ENCODE results near the gene MCUB.
A peak's percentile ranks its signal among the peaks of the same experiment; 100 is the strongest.
"Not testable (repeated sequence)": the region's sequence is repeated elsewhere in the genome, so short reads cannot be mapped to it uniquely, and the experiment has no call there.

Gene MCUB

DNA sequence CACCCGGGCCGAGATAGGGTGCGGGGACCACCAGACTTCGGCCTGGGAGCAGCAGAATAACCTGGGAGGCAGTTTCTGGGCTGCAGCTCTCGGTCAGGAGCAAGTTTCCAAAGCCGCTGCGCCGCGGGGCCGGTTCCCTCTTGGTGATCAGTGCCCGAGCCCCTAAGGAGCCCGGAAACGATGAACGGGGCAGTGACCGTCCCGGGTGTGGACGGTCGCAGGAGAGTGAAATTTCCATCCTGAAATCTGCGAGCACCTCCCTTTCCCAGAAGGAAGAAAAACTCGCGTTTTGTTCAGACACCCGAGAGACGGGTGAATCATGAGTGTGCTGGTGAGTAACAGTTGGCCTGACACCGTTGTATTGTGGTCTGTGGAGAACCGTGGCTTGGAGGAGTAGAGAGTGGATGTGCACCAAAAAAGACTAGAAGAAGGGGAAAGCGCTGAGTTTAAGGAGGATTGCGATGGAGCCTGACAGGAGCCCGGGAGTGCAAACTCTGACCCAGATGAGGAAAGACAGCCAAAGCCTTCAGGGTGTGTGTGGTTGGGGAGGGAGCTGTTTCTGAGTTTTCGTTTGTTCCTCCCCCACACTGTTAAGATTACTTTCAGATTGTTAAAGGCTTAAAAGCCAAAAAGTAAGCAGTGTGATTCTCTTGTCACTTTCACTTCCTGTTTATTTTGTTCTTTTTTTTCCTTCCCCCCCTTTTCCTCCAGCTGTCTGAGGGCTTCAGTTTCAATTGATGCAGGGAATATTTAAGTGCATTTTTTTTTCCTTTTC lies 828 bp downstream of the MCUB start:
- Mint-ChIP-seq H3K27me3 (no peaks in the 10 kb centered on the region), H3K4me1 (ENCODE audit: low read depth) (peaks cover 29% of the 10 kb centered on the region), H3K36me3 (ENCODE audit: low read depth) (peaks cover 14% of the 10 kb centered on the region), H3K27ac (peak overlapping the region; percentile 92), H3K4me3 (peak overlapping the region; percentile 84), H3K9me3 (no peaks in the 10 kb centered on the region)
- intact Hi-C loops (cut with micrococcal nuclease): loop anchor here (2.0 to 5.0 kb wide), 3 partner anchors 129 to 254 kb away; partner anchors contain the start of genes CASP6, GAR1 and SEC24B

DNA sequence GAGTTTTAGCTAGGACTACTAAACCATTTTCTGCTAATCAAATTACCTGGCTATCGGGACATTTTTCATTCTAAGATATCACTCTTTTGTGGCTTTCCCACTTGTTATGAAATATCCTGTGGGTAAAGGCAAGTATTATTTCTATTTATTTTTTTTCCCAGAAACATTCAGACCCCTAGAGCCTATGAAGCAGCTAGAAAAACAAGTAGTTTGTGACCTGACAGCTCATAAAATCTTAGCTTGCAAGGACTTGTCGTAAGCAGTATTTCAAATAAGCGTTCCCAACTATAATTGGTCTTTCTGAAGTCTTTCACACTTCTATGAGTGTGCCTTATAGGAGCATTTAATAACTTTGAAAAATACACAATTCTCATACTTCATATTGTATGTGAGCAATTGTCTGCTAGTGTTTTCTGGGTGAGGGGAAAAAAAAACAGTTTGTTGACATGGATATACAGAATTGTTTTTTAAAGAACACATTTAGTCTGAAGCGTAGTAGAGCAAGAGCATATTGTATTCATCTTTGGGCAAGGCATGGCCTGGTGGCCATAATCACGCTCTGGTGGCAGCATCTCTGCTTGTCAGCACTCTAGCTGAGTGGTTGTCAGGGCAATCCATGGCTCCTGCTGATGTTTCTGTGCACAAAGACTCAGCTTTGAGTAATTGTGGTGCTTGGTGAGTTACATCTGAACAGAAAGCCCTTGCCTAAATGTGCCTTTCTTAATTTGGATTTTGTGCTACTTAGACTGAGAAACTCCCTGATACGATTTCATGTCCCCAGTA lies 2.6 kb downstream of the MCUB start:
- no peak overlapping the region for H3K27ac Mint-ChIP-seq
- intact Hi-C loops (cut with micrococcal nuclease): loop anchor here (5.0 kb wide), 2 partner anchors 130 to 140 kb away; partner anchors contain the start of genes CASP6 and SEC24B

DNA sequence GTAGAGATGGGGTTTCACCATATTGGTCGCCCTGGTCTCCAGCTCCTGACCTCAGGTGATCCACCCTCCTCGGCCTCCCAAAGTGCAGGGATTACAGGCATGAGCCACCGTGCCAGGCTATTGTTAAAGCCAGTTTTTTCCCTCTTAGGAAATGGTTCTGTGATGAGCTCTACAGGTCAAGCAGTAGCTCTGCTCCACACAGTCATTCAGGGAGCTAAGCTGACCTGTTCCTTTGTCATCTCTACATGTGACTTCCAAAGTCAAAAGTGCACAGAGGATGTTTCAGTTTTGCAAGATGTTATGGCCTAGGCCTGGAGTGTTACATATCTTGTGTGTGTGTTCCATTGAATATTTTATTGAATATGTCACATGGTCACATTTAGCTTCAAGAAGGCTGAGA lies 11.4 kb downstream of the MCUB start:
- Mint-ChIP-seq H3K4me1 (ENCODE audit: low read depth) (peaks cover 22% of the 10 kb centered on the region), H3K36me3 (ENCODE audit: low read depth) (no peaks in the 10 kb centered on the region), H3K27ac (no peak overlapping the region), H3K9me3 (peaks cover 8% of the 10 kb centered on the region), H3K4me3 (no peak overlapping the region), H3K27me3 (no peaks in the 10 kb centered on the region)
- intact Hi-C loops (cut with micrococcal nuclease): no loop called here

More for the DNA sequence above, 2.6 kb downstream of the MCUB start:
- H3K27me3 Mint-ChIP-seq: no peaks in the 10 kb centered on the region
- H3K36me3 Mint-ChIP-seq (ENCODE audit: low read depth): peaks cover 14% of the 10 kb centered on the region
- H3K9me3 Mint-ChIP-seq: no peaks in the 10 kb centered on the region
- peaks cover 29% of the 10 kb centered on the region for H3K4me1 Mint-ChIP-seq (ENCODE audit: low read depth)
- H3K4me3 Mint-ChIP-seq: no peak overlapping the region

DNA sequence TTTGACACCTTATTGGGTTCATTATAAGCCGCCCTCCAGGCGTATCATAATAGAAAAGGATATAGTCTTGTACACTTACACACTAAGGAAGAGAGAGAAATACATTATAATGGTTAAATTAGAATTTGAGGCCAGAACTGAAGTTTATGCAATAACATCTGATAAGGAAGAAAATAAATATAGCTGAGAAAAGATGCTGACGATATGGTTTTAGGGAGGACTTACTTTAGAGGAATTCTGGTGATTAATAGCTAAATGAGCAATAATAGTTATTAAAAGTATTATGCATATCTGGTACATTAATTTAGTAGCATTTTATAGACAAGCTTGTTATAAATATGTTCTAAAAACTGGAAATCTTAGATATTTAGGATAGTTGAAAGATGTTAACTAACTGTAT lies 12.1 kb downstream of the MCUB start:
- Mint-ChIP-seq H3K27me3 (no peaks in the 10 kb centered on the region), H3K4me3 (no peak overlapping the region), H3K4me1 (ENCODE audit: low read depth) (peaks cover 24% of the 10 kb centered on the region), H3K36me3 (ENCODE audit: low read depth) (no peaks in the 10 kb centered on the region), H3K27ac (no peak overlapping the region), H3K9me3 (peaks cover 8% of the 10 kb centered on the region)
- intact Hi-C loops (cut with micrococcal nuclease): no loop called here

DNA sequence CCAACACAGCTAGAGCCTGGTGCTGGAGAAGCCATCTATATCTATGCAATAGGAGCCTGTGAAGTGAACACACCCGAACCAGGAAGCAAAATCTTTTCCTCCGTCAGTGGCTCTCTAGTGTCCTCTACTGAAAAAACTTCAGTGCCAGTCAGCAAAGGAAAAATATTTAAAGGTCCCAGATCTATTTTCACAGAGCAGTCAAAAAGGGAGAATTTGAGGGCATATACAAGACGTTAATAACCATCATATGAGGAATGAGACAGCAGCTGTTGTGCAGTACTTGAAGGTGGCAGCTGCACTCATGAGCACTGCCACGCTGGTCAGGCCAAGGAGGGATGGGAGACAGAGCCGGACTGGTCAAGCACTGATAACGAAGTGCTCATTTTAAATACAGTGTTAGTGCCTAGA lies 14.4 kb downstream of the MCUB start:
- H3K36me3 Mint-ChIP-seq (ENCODE audit: low read depth): no peaks in the 10 kb centered on the region
- peaks cover 24% of the 10 kb centered on the region for H3K4me1 Mint-ChIP-seq (ENCODE audit: low read depth)
- H3K27me3 Mint-ChIP-seq: no peaks in the 10 kb centered on the region
- H3K9me3 Mint-ChIP-seq: peaks cover 8% of the 10 kb centered on the region
- no peak overlapping the region for H3K4me3 Mint-ChIP-seq
- intact Hi-C loops (cut with micrococcal nuclease): no loop called here
- H3K27ac Mint-ChIP-seq: peak overlapping the region; percentile 15

DNA sequence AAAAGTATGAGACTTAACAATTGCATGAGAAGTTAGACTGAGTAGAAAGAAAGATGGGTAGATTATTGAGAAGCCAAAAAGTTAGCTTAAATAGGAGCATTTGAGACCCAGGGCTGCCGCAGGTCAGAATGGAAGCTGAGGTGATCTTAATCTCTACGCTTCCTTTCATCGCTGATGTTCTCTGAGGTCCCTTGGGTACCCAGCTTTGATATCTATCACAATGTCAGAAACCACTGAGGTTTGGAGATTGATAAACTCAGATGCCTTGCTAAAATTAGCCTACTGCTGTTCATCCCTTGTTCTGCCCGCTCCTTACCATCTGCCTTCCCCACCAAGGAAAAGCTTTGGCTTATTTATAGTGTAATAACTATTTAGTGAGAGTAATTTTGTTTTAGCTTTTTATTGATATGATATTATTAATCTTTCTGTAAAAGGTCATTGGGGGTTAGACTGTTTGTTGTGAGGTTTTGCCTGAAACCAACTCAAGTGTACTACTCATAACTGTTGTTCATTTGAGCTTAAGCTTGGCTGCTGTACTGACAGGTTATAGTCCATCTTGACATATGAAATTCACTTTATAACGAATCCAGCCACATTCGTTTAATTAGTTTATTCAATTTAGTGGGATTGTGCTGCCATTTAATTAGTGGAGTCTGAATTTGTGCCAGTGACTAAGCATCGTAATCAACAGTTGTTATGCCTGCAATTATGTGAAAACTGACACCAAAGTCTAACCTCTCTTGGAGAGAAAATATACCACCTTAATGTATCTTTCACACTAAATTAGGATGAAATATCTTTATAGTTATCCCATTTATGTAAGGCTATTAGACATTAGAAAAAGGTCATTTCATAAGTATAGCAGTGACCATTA lies 15.1 kb downstream of the MCUB start:
- H3K4me1 Mint-ChIP-seq (ENCODE audit: low read depth): peaks cover 24% of the 10 kb centered on the region

DNA sequence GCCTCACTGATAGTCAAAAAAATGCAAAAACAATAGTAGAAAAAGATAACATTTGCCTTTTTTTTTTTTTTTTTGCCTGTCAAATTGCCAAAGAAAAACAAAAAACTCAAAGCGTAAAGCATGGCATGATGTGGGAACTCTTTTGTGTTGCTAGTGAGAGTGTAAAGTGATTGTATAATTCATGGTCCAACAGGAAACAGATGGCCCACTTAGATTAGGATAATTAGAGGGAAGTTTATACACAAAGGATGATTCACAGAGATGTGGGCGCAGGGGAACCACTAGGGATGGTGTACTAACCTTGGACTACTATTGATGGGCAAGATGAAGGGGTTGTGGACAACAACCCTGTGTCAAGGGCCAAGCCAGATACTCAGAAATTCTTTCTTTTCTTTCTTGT lies 16.4 kb downstream of the MCUB start:
- H3K27me3 Mint-ChIP-seq: no peaks in the 10 kb centered on the region
- H3K4me1 Mint-ChIP-seq (ENCODE audit: low read depth): peaks cover 24% of the 10 kb centered on the region
- peaks cover 6% of the 10 kb centered on the region for H3K36me3 Mint-ChIP-seq (ENCODE audit: low read depth)
- H3K4me3 Mint-ChIP-seq: no peak overlapping the region
- peaks cover 6% of the 10 kb centered on the region for H3K9me3 Mint-ChIP-seq
- intact Hi-C loops (cut with micrococcal nuclease): no loop called here
- H3K27ac Mint-ChIP-seq: no peak overlapping the region

More for the DNA sequence above, 15.1 kb downstream of the MCUB start:
- Mint-ChIP-seq H3K4me3 (no peak overlapping the region), H3K27me3 (no peaks in the 10 kb centered on the region), H3K36me3 (ENCODE audit: low read depth) (no peaks in the 10 kb centered on the region), H3K27ac (peak overlapping the region; percentile 15), H3K9me3 (peaks cover 8% of the 10 kb centered on the region)
- intact Hi-C loops (cut with micrococcal nuclease): no loop called here

DNA sequence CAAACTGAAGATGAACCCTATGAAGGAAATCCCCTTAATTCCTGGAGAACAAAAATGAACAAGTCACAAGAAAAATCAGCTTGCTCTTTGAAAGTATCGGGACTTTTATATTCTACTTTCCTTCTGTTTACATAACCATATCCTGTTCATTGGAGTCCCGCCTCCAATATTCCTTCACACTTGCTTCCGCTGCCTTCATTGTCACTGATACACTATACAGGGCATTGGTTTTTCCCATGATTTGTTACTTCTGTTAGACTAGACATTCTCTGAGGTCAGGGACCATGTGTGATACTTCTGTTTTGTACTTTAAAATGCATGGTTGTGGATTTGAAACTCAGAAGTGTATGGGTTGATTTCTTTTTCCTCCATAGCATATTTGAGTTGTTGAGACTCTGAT lies 18.8 kb downstream of the MCUB start:
- Mint-ChIP-seq H3K27ac (no peak overlapping the region), H3K4me1 (ENCODE audit: low read depth) (peaks cover 27% of the 10 kb centered on the region), H3K9me3 (peaks cover 6% of the 10 kb centered on the region), H3K36me3 (ENCODE audit: low read depth) (peaks cover 6% of the 10 kb centered on the region), H3K27me3 (no peaks in the 10 kb centered on the region), H3K4me3 (no peak overlapping the region)
- intact Hi-C loops (cut with micrococcal nuclease): no loop called here

DNA sequence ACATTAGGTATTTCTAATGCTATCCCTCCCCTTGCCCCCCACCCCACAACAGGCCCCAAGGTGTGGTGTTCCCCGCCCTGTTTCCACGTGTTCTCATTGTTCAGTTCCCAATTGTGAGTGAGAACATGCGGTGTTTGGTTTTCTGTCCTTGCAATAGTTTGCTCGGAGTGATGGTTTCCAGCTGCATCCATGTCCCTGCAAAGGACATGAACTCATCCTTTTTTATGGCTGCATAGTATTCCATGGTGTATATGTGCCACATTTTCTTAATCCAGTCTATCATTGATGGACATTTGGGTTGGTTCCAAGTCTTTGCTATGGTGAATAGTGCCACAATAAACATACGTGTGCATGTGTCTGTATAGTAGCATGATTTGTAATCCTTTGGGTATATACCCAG lies 20.0 kb downstream of the MCUB start:
- H3K36me3 Mint-ChIP-seq (ENCODE audit: low read depth); intact Hi-C loops (cut with micrococcal nuclease): not testable (repeated sequence)

DNA sequence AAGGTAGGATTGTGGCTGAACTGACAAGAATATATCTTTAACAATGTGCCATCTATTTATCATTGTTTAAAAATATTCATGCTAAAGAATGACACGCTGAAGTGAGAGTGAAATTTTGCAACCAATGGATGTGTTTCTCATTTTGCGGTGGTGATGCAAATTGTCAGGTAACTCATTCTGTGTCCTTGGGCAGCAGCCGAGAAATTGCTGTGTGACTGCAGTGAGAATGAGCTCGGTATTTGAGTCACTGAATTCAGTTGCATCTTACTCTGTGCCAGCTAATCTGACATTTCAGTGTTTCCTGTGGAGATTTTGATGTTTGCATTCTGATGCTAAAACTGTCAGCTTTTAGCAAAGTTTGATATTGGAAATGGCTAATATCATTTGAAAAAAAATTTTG lies 28.1 kb downstream of the MCUB start:
- H3K36me3 Mint-ChIP-seq (ENCODE audit: low read depth): no peaks in the 10 kb centered on the region
- no peak overlapping the region for H3K4me3 Mint-ChIP-seq
- no peak overlapping the region for H3K27ac Mint-ChIP-seq
- intact Hi-C loops (cut with micrococcal nuclease): no loop called here
- no peaks in the 10 kb centered on the region for H3K27me3 Mint-ChIP-seq
- no peaks in the 10 kb centered on the region for H3K9me3 Mint-ChIP-seq
- H3K4me1 Mint-ChIP-seq (ENCODE audit: low read depth): peaks cover 18% of the 10 kb centered on the region

More for the DNA sequence above, 20.0 kb downstream of the MCUB start:
- not testable (repeated sequence) for H3K27ac Mint-ChIP-seq, H3K27me3 Mint-ChIP-seq, H3K9me3 Mint-ChIP-seq, H3K4me3 Mint-ChIP-seq
- H3K4me1 Mint-ChIP-seq (ENCODE audit: low read depth): peaks cover 25% of the 10 kb centered on the region

DNA sequence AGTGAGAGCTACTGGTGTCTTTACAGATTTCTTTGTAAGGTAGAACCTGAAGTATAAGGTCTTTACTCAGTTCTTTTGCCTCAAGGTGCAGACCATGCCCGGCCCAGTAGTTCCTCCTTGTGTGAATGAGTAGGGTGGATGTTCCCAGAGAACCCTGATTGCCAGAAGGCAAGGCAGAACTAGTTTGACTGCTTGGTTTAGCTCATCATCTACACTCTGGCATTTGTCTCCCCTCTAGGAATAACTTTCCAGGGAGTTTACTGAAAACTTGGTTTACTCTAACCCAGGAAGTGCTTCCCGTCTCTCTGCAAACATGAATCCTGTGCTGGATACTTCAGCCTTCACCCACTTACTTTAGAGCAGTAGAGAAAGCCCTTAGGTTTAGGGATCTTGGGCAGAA lies 29.1 kb downstream of the MCUB start:
- intact Hi-C loops (cut with micrococcal nuclease): no loop called here
- no peak overlapping the region for H3K27ac Mint-ChIP-seq
- H3K4me1 Mint-ChIP-seq (ENCODE audit: low read depth): peaks cover 11% of the 10 kb centered on the region
- H3K9me3 Mint-ChIP-seq: no peaks in the 10 kb centered on the region
- H3K36me3 Mint-ChIP-seq (ENCODE audit: low read depth): no peaks in the 10 kb centered on the region
- no peak overlapping the region for H3K4me3 Mint-ChIP-seq
- H3K27me3 Mint-ChIP-seq: no peaks in the 10 kb centered on the region

DNA sequence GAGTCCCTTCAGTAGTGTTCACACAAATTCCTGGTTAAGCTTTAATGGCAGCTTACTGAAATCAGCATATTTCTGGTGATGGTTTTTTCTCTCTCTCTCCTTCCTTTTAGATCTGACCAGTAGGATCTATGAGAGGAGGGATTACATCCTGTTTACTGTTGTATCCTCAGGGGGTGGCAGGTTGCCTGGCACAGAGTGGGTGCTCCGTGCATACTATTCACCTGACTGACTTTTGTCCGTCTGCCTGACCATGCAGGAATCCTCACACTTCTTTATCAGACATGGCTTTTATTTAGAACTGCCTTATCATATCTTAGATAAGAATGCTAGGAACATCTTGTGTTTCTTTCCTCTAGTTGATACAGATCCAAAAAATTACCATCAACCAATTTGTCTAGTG lies 29.6 kb downstream of the MCUB start:
- Mint-ChIP-seq H3K27me3 (no peaks in the 10 kb centered on the region), H3K36me3 (ENCODE audit: low read depth) (no peaks in the 10 kb centered on the region), H3K4me1 (ENCODE audit: low read depth) (peaks cover 6% of the 10 kb centered on the region), H3K9me3 (no peaks in the 10 kb centered on the region), H3K4me3 (no peak overlapping the region), H3K27ac (no peak overlapping the region)
- intact Hi-C loops (cut with micrococcal nuclease): no loop called here

DNA sequence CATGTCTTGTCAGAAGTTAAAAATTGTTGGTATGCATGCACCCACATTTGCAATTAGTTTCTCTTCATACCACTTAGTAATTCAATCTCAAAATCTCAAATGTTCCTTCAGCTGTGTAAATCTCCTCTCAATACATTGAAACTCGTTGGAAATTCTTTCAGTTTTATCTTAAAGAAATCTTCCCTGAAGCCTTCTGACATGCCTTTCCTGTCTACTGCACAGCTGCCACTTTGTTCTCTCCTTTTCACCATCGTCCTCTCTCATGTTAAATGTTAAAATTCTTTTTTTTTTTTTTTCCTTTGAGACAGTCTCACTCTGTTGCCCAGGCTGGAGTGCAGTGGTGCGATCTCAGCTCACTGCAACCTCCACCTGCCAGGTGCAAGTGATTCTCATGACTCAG lies 30.9 kb downstream of the MCUB start:
- intact Hi-C loops (cut with micrococcal nuclease): no loop called here
- H3K27ac Mint-ChIP-seq: no peak overlapping the region
- no peak overlapping the region for H3K4me3 Mint-ChIP-seq
- H3K4me1 Mint-ChIP-seq (ENCODE audit: low read depth): peaks cover 5% of the 10 kb centered on the region
- H3K27me3 Mint-ChIP-seq: no peaks in the 10 kb centered on the region
- H3K36me3 Mint-ChIP-seq (ENCODE audit: low read depth): no peaks in the 10 kb centered on the region
- no peaks in the 10 kb centered on the region for H3K9me3 Mint-ChIP-seq

DNA sequence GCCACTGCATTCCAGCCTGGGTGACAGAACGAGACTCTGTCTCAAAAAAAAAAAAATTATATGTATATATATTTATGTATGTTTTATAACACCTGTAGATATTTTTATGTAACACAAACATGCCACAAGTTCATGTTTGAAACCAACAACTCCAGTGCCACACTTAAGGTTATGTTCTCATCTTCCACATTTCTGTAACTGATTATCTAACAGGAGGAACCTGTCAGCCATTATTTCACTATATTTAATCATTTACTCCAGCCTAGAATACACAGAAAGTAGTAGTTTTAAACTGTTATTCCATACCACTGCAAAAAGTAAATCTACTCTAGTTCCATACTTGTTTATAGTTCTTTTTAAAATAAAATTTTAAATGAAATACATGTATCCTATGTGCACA lies 32.3 kb downstream of the MCUB start:
- Mint-ChIP-seq H3K4me3 (no peak overlapping the region), H3K9me3 (no peaks in the 10 kb centered on the region), H3K27me3 (no peaks in the 10 kb centered on the region), H3K27ac (no peak overlapping the region), H3K36me3 (ENCODE audit: low read depth) (no peaks in the 10 kb centered on the region), H3K4me1 (ENCODE audit: low read depth) (peaks cover 5% of the 10 kb centered on the region)
- intact Hi-C loops (cut with micrococcal nuclease): no loop called here

Measured in dendritic cell treated with granulocyte-macrophage colony-stimulating factor and Interleukin-4, amounts not matched to agents 40 ng/mL and 50 ng/mL, for 4 days (primary cell).